ENCODE data around the gene TRPV3. TPM values are rescaled to one million over a fixed set of nuclear protein-coding genes. Genes with fewer than 3 reads are reported as not detected.

The TRPV3 gene
- total and polyA plus RNA-seq, 2 donors (not counting 1 experiment from before 2014, with no cell fraction given): 0.20 to 0.99 TPM

GRCh38 chr17:3573246-3574100, 15.9 kb upstream of the TRPV3 start:
- H4K20me1 ChIP-seq (ENCODE audit: control insufficient read depth, extremely low read depth, insufficient read depth, low read length): no peaks in the 10 kb centered on the region
- no peak for DNase-seq (ENCODE audit: low read depth in 2 of 2)
- no peaks in the 10 kb centered on the region for H3K4me1 ChIP-seq (ENCODE audit: control insufficient read depth, extremely low read depth, insufficient read depth, low read length)
- no peak overlapping the region for H2AFZ ChIP-seq (ENCODE audit: low read length)
- H3K27ac ChIP-seq (ENCODE audit: insufficient read depth, low read length): no peak overlapping the region
- no peak overlapping the region for H3K9ac ChIP-seq (ENCODE audit: insufficient read depth, low read length)
- no peaks in the 10 kb centered on the region for H3K79me2 ChIP-seq (ENCODE audit: control insufficient read depth, insufficient read depth, low read length)
- no peak overlapping the region for H3K4me2 ChIP-seq (ENCODE audit: extremely low read depth, insufficient read depth, low read length)
- TF ChIP-seq EZH2 (IDR thresholded peaks at IDR 0.05; ENCODE audit: low read length, missing control alignments) (no peak), CTCF (conservative IDR thresholded peaks at IDR 0.05 in 1 of 2, IDR thresholded peaks at IDR 0.05 in 1 of 2; ENCODE audit: low read depth in 1 of 2, low read length in 2 of 2) (no peak)
- no peaks in the 10 kb centered on the region for H3K27me3 ChIP-seq (ENCODE audit: control insufficient read depth, insufficient read depth, low read length)
- H3K9me3 ChIP-seq (ENCODE audit: control insufficient read depth, insufficient read depth, low read depth, low read length): no peaks in the 10 kb centered on the region
- no peaks in the 10 kb centered on the region for H3K36me3 ChIP-seq (ENCODE audit: control insufficient read depth, insufficient read depth, low read length)
- no peak overlapping the region for H3K4me3 ChIP-seq (replicated peaks in 1 of 4; ENCODE audit: control extremely low read depth in 1 of 4, insufficient read depth in 1 of 4, low read depth in 3 of 4, low read length in 4 of 4)

GRCh38 chr17:3572231-3572630, 14.6 kb upstream of the TRPV3 start:
- H3K79me2 ChIP-seq (ENCODE audit: control insufficient read depth, insufficient read depth, low read length): no peaks in the 10 kb centered on the region
- no peaks in the 10 kb centered on the region for H4K20me1 ChIP-seq (ENCODE audit: control insufficient read depth, extremely low read depth, insufficient read depth, low read length)
- no peaks in the 10 kb centered on the region for H3K4me1 ChIP-seq (ENCODE audit: control insufficient read depth, extremely low read depth, insufficient read depth, low read length)
- H3K4me2 ChIP-seq (ENCODE audit: extremely low read depth, insufficient read depth, low read length): no peak overlapping the region
- no peak for TF ChIP-seq EZH2 (IDR thresholded peaks at IDR 0.05; ENCODE audit: low read length, missing control alignments)
- no peak overlapping the region for H3K27ac ChIP-seq (ENCODE audit: insufficient read depth, low read length)
- no peaks in the 10 kb centered on the region for H3K9me3 ChIP-seq (ENCODE audit: control insufficient read depth, insufficient read depth, low read depth, low read length)
- no peak overlapping the region for H3K9ac ChIP-seq (ENCODE audit: insufficient read depth, low read length)
- no peak overlapping the region for H2AFZ ChIP-seq (ENCODE audit: low read length)
- H3K4me3 ChIP-seq (replicated peaks in 1 of 4; ENCODE audit: control extremely low read depth in 1 of 4, insufficient read depth in 1 of 4, low read depth in 3 of 4, low read length in 4 of 4): no peak overlapping the region
- no peaks in the 10 kb centered on the region for H3K27me3 ChIP-seq (ENCODE audit: control insufficient read depth, insufficient read depth, low read length)
- H3K36me3 ChIP-seq (ENCODE audit: control insufficient read depth, insufficient read depth, low read length): no peaks in the 10 kb centered on the region
- no peak for DNase-seq (ENCODE audit: low read depth in 2 of 2)

GRCh38 chr17:3571043-3571900, 13.7 kb upstream of the TRPV3 start:
- no peak for DNase-seq (ENCODE audit: low read depth in 2 of 2)
- no peak for TF ChIP-seq EZH2 (IDR thresholded peaks at IDR 0.05; ENCODE audit: low read length, missing control alignments)
- TF ChIP-seq CTCF (conservative IDR thresholded peaks at IDR 0.05 in 1 of 2, IDR thresholded peaks at IDR 0.05 in 1 of 2; ENCODE audit: low read depth in 1 of 2, low read length in 2 of 2): no peak

More at GRCh38 chr17:3571043-3571900, 13.7 kb upstream of the TRPV3 start:
- no peaks in the 10 kb centered on the region for H4K20me1 ChIP-seq (ENCODE audit: control insufficient read depth, extremely low read depth, insufficient read depth, low read length)
- H3K9ac ChIP-seq (ENCODE audit: insufficient read depth, low read length): no peak overlapping the region
- no peak overlapping the region for H3K27ac ChIP-seq (ENCODE audit: insufficient read depth, low read length)
- H3K9me3 ChIP-seq (ENCODE audit: control insufficient read depth, insufficient read depth, low read depth, low read length): no peaks in the 10 kb centered on the region
- no peak overlapping the region for H2AFZ ChIP-seq (ENCODE audit: low read length)
- no peak overlapping the region for H3K4me3 ChIP-seq (replicated peaks in 1 of 4; ENCODE audit: control extremely low read depth in 1 of 4, insufficient read depth in 1 of 4, low read depth in 3 of 4, low read length in 4 of 4)
- no peak overlapping the region for H3K4me2 ChIP-seq (ENCODE audit: extremely low read depth, insufficient read depth, low read length)
- H3K79me2 ChIP-seq (ENCODE audit: control insufficient read depth, insufficient read depth, low read length): no peaks in the 10 kb centered on the region
- H3K27me3 ChIP-seq (ENCODE audit: control insufficient read depth, insufficient read depth, low read length): no peaks in the 10 kb centered on the region
- no peaks in the 10 kb centered on the region for H3K36me3 ChIP-seq (ENCODE audit: control insufficient read depth, insufficient read depth, low read length)
- no peaks in the 10 kb centered on the region for H3K4me1 ChIP-seq (ENCODE audit: control insufficient read depth, extremely low read depth, insufficient read depth, low read length)
